Common myeloid progenitor, CD34-positive (primary cell): ENCODE measurements around the gene PALLD.
"Not testable (repeated sequence)": the region's sequence is repeated elsewhere in the genome, so short reads cannot be mapped to it uniquely, and the experiment has no call there.

Experiments used
- CTCF ChIA-PET: fragments of 350-600 bp; sonication (Branson Sonifier 250); formaldehyde crosslinking; loops from one replicate; lab custom pipeline; 2021; ENCODE audit warnings: antibody characterized with exemption; lab: Charles Lee
- POLR2A ChIA-PET: fragments of 350-600 bp; sonication (Branson Sonifier 250); formaldehyde crosslinking; loops from one replicate; lab custom pipeline; 2021; ENCODE audit warnings: antibody characterized with exemption; lab: Charles Lee
- DNase-seq, 3 donors: peaks; one replicate each; pipeline versions ENCODE4 v3.0.0 to v3.0.0-alpha.2; 2013
- H3K27ac ChIP-seq, 2 experiments: 1 replicate in 1 of 2; 2 replicates in 1 of 2; pipeline ENCODE4 v1.7.0; 2013; ENCODE audit warnings: inconsistent platforms in 2 of 2, low read length in 2 of 2, mild to moderate bottlenecking in 2 of 2, low read depth in 1 of 2, moderate library complexity in 1 of 2; ENCODE audit not compliant: severe bottlenecking in 2 of 2, insufficient read depth in 1 of 2, poor library complexity in 1 of 2
- H3K27me3 ChIP-seq, 5 experiments: replicated peaks in 2 of 5; 1 replicate in 3 of 5; 2 replicates in 2 of 5; pipeline versions ENCODE4 v1.6.1 to v1.7.0; 2013; ENCODE audit warnings: low read length in 4 of 5, mild to moderate bottlenecking in 2 of 5, moderate library complexity in 2 of 5, inconsistent platforms in 1 of 5; ENCODE audit not compliant: insufficient read depth in 5 of 5, control insufficient read depth in 4 of 5
- H3K36me3 ChIP-seq, 4 experiments: 1 replicate in 2 of 4; 2 replicates in 2 of 4; pipeline versions ENCODE4 v1.6.1 to v1.7.0; 2013; ENCODE audit warnings: low read length in 3 of 4, control low read depth in 1 of 4, mild to moderate bottlenecking in 1 of 4; ENCODE audit not compliant: control insufficient read depth in 4 of 4, insufficient read depth in 4 of 4
- H3K4me1 ChIP-seq, 4 experiments: 1 replicate in 3 of 4; 2 replicates in 1 of 4; pipeline versions ENCODE4 v1.6.1 to v1.7.1; 2013; ENCODE audit warnings: low read length in 3 of 4, mild to moderate bottlenecking in 3 of 4, control low read depth in 1 of 4, inconsistent platforms in 1 of 4, moderate library complexity in 1 of 4; ENCODE audit not compliant: control insufficient read depth in 4 of 4, insufficient read depth in 4 of 4; ENCODE audit errors: control extremely low read depth in 1 of 4
- H3K4me3 ChIP-seq, 7 experiments: 1 replicate in 4 of 7; 2 replicates in 3 of 7; pipeline versions ENCODE4 v1.5.1 to v1.7.0; 2013; ENCODE audit warnings: mild to moderate bottlenecking in 7 of 7, low read length in 6 of 7, moderate library complexity in 6 of 7, inconsistent platforms in 2 of 7, low read depth in 2 of 7, control low read depth in 1 of 7; ENCODE audit not compliant: insufficient read depth in 4 of 7, control insufficient read depth in 1 of 7; ENCODE audit errors: extremely low read depth in 1 of 7
- H3K9me3 ChIP-seq, 5 experiments: 1 replicate in 4 of 5; 2 replicates in 1 of 5; pipeline versions ENCODE4 v1.6.1 to v1.7.1; 2013; ENCODE audit warnings: low read length in 4 of 5, mild to moderate bottlenecking in 2 of 5, inconsistent platforms in 1 of 5, low read depth in 1 of 5, moderate library complexity in 1 of 5; ENCODE audit not compliant: control insufficient read depth in 4 of 5, insufficient read depth in 2 of 5; ENCODE audit errors: control extremely low read depth in 1 of 5
- WGBS: methylation state at CpG from one replicate; pipeline ENCODE4 v1.1.5; 2013; ENCODE audit not compliant: insufficient coverage; 5-methylcytosine and 5-hydroxymethylcytosine counted together

PALLD gene

DNA sequence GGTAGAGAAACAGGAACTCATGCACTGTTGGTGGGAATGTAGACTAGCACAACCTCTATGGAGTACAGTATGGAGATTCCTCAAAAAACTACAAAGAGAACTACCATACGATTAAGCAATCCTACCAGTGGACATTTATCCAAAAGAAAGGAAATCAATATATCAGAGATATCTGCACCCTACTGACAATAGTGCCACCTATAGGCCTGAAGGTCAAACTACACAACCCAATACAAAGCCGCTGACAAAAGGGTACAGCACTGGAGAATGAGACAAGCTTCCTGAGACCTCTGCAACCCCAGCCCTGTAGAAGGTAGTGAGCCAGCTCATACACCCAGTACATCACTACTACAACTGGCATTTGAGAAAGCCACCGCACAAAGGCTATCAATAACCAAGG is 446.1 kb downstream of the PALLD start:
- no peak for DNase-seq
- Histone ChIP-seq H3K4me3 (no peak overlapping the region), H3K27ac (no peak overlapping the region), H3K9me3 (peaks cover 0 to 5% (median 0%) of the 10 kb centered on the region in 5 experiments), H3K4me1 (no peaks in the 10 kb centered on the region), H3K36me3 (peaks cover 0 to 2% (median 0%) of the 10 kb centered on the region in 4 experiments), H3K27me3 (no peaks in the 10 kb centered on the region)
- ChIA-PET POLR2A (no interaction called here), CTCF (no interaction called here)
- WGBS, result 100% methylated on average over 3 of the region's 3 CpGs

- WGBS, result no CpG with 5 or more reads among the region's 2 CpGs
- H3K27me3 ChIP-seq, result no peaks in the 10 kb centered on the region
- no peak overlapping the region for H3K4me3 ChIP-seq
- H3K4me1 ChIP-seq, result no peaks in the 10 kb centered on the region
- ChIA-PET POLR2A (no interaction called here), CTCF (no interaction called here)
- DNase-seq, result no peak
- H3K27ac ChIP-seq, result no peak overlapping the region
- H3K36me3 ChIP-seq, result peaks cover 0 to 2% (median 0%) of the 10 kb centered on the region in 4 experiments
- peaks cover 0 to 4% (median 0%) of the 10 kb centered on the region in 5 experiments for H3K9me3 ChIP-seq
Observed at GRCh38 chr4:168945291-168945690, 448.4 kb downstream of the PALLD start.

- POLR2A ChIA-PET, result not testable (repeated sequence)
Observed at GRCh38 chr4:168952821-168953246, 456.0 kb downstream of the PALLD start.

GRCh38 chr4:168955674-168956073 is 458.8 kb downstream of the PALLD start:
- POLR2A ChIA-PET, result no interaction called here
- CTCF ChIA-PET, result interaction anchor here (1.8 kb wide), 1 partner anchor 33 kb away, joined by 4 read pairs; no protein-coding TSS in a partner anchor
- no peaks in the 10 kb centered on the region for H3K36me3 ChIP-seq
- WGBS, result 86% methylated on average over 1 of the region's 2 CpGs
- DNase-seq, result no peak
- H3K9me3 ChIP-seq, result peaks cover 0 to 5% (median 0%) of the 10 kb centered on the region in 5 experiments
- H3K27ac ChIP-seq, result no peak overlapping the region
- H3K4me1 ChIP-seq, result no peaks in the 10 kb centered on the region
- H3K4me3 ChIP-seq, result no peak overlapping the region
- H3K27me3 ChIP-seq, result no peaks in the 10 kb centered on the region

More at GRCh38 chr4:168952821-168953246, 456.0 kb downstream of the PALLD start:
- WGBS, result 100% methylated on average over 3 of the region's 3 CpGs
- H3K27me3 ChIP-seq, H3K27ac ChIP-seq, H3K4me1 ChIP-seq, CTCF ChIA-PET, H3K36me3 ChIP-seq, H3K9me3 ChIP-seq, DNase-seq, H3K4me3 ChIP-seq: not testable (repeated sequence)

GRCh38 chr4:168960716-168961115 is 463.9 kb downstream of the PALLD start:
- WGBS, result 94% methylated on average over 4 of the region's 5 CpGs
- Histone ChIP-seq H3K36me3 (no peaks in the 10 kb centered on the region), H3K4me3 (no peak overlapping the region), H3K27me3 (no peaks in the 10 kb centered on the region), H3K4me1 (no peaks in the 10 kb centered on the region), H3K27ac (no peak overlapping the region), H3K9me3 (peaks cover 0 to 1% (median 0%) of the 10 kb centered on the region in 5 experiments)
- CTCF ChIA-PET, result no interaction called here
- POLR2A ChIA-PET, result no interaction called here
- DNase-seq, result no peak

GRCh38 chr4:168972596-168972995 is 475.7 kb downstream of the PALLD start:
- POLR2A ChIA-PET, result no interaction called here
- Histone ChIP-seq H3K36me3 (peaks cover 3 to 30% (median 9%) of the 10 kb centered on the region in 4 experiments), H3K4me3 (no peak overlapping the region), H3K27me3 (no peaks in the 10 kb centered on the region), H3K27ac (no peak overlapping the region), H3K4me1 (no peaks in the 10 kb centered on the region), H3K9me3 (peaks cover 1 to 40% (median 11%) of the 10 kb centered on the region in 5 experiments)
- whole genome bisulfite sequencing, result 100% methylated on average over 1 of the region's 4 CpGs
- CTCF ChIA-PET, result no interaction called here
- DNase-seq, result no peak
